Activated CD4-positive, alpha-beta memory T cell treated with anti-CD3 and anti-CD28 coated beads, Interleukin-2, amount 10 ng/mL, durations not matched to agents 7 days and 5 days (primary cell): ENCODE results near the gene TBCD. TPM values are rescaled to one million over a fixed set of nuclear protein-coding genes. Genes with fewer than 3 reads are reported as not detected.

Source experiments
- CTCF ChIA-PET: fragments of 350-600 bp; sonication (Branson Sonifier 250); formaldehyde crosslinking; loops from one replicate; lab custom pipeline; 2021; ENCODE audit warnings: antibody characterized with exemption, inconsistent platforms; lab: Charles Lee
- POLR2A ChIA-PET: fragments of 350-600 bp; sonication (Branson Sonifier 250); formaldehyde crosslinking; loops from one replicate; lab custom pipeline; 2021; ENCODE audit warnings: antibody characterized with exemption; lab: Charles Lee
- DNase-seq: peaks from one replicate; pipeline ENCODE4 v3.0.0-alpha.2; 2020
- H3K27ac Mint-ChIP-seq: one replicate; pipeline ENCODE4 v1.8.0; 2021; ENCODE audit warnings: mild to moderate bottlenecking, mixed read lengths
- H3K27me3 Mint-ChIP-seq: one replicate; pipeline ENCODE4 v1.8.0; 2021; ENCODE audit warnings: mixed read lengths
- H3K36me3 Mint-ChIP-seq: one replicate; pipeline ENCODE4 v1.8.0; 2021; ENCODE audit warnings: low read depth, mixed read lengths
- H3K4me1 Mint-ChIP-seq: one replicate; pipeline ENCODE4 v1.8.0; 2021; ENCODE audit warnings: mixed read lengths
- H3K4me3 Mint-ChIP-seq: one replicate; pipeline ENCODE4 v1.8.0; 2021; ENCODE audit warnings: mild to moderate bottlenecking, mixed read lengths
- H3K9me3 Mint-ChIP-seq: one replicate; pipeline ENCODE4 v1.8.0; 2021; ENCODE audit warnings: mixed read lengths
- total RNA-seq, 2 experiments: library from RNA; stranded (reverse); gene quantifications; one replicate each; pipeline ENCODE4 v1.2.3, GENCODE V29; 2021

TBCD gene
- total RNA-seq, 2 experiments from 2014 or later = 133 to 135 TPM

- POLR2A ChIA-PET = interaction anchor here (2.7 kb wide), 1 partner anchor 11 kb away, joined by 9 read pairs; no protein-coding TSS in a partner anchor
Measured at GRCh38 chr17:82874011-82874835, 122.4 kb downstream of the TBCD start.

DNA sequence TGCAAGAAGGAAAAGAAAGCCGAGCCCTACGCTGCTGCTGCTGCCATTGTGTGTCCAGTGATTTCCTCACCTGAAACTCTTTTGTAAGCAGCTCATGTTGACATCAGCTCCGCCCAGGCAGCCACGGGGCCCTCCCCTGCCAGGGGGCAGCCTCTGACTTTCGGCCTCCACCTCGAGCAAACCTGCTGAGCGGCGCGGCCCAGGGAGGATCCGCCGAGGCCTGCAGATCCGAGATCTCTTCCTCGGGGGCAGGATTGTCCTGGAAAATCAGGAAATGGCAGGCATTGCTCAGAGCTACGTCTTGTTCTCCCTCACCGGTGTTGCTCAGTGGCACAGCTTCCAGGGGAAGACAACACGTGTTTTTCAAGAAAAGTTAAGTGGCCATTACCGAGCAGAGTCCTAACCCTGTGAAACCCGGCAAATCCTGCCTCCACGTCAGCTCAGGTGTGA lies 123.6 kb downstream of the TBCD start:
- DNase-seq = no peak
- H3K4me3 Mint-ChIP-seq = no peak overlapping the region
- H3K9me3 Mint-ChIP-seq = no peaks in the 10 kb centered on the region
- ChIA-PET POLR2A (interaction anchor here (1.5 to 2.7 kb wide), 2 partner anchors 10 to 11 kb away, joined by 6 to 9 read pairs; no protein-coding TSS in a partner anchor), CTCF (interaction anchor here (2.0 to 2.4 kb wide), 2 partner anchors 10 to 11 kb away, joined by 7 to 14 read pairs; no protein-coding TSS in a partner anchor)
- peaks cover 29% of the 10 kb centered on the region for H3K36me3 Mint-ChIP-seq
- peaks cover 49% of the 10 kb centered on the region for H3K4me1 Mint-ChIP-seq
- H3K27ac Mint-ChIP-seq = no peak overlapping the region
- no peaks in the 10 kb centered on the region for H3K27me3 Mint-ChIP-seq

More at GRCh38 chr17:82874011-82874835, 122.4 kb downstream of the TBCD start:
- Mint-ChIP-seq H3K27me3 (no peaks in the 10 kb centered on the region), H3K9me3 (no peaks in the 10 kb centered on the region), H3K27ac (no peak overlapping the region), H3K36me3 (peaks cover 22% of the 10 kb centered on the region), H3K4me1 (peaks cover 44% of the 10 kb centered on the region), H3K4me3 (no peak overlapping the region)
- CTCF ChIA-PET = interaction anchor here (2.0 to 2.4 kb wide), 2 partner anchors 10 to 11 kb away, joined by 7 to 14 read pairs; no protein-coding TSS in a partner anchor
- no peak for DNase-seq

- Mint-ChIP-seq H3K36me3 (peaks cover 24% of the 10 kb centered on the region), H3K27me3 (no peaks in the 10 kb centered on the region)
Measured at GRCh38 chr17:82876149-82876548, 124.3 kb downstream of the TBCD start.

DNA sequence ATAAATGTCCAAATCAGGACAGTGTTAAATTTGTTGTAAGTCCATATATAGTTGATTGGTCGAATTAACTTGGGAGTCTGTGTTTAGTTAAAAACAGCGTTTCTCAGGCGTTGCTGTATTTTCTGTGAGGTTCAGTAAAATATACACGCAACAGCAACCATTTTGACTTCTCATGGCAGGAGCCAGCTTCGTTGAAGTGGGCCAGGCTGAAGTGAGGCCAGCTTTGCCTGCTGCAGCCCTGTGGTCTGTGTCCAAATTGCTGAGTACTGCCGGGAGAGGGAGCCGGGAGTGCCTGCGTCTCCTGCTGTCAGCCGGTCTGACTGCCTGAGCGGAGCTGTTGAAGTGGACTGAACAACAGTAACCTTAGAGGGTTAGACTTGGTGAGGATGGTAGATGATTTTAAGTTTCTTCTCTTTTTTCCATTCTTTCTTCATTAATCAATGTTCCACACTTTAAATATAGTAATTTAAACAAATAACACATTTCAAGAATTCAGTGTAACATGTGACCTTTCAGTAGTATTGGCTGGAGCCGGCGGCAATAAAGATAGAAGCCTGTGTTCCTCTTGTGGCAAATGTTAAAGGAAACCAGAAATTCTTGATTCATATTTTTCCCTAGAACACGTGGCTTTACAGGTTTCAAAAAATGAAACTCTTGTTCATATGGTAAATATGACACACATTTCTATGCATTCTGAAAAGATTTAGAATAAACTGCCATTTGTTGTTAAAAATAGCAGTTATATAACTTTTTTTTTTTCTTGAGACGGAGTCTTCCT lies 124.9 kb downstream of the TBCD start:
- ChIA-PET CTCF (interaction anchor here (2.0 to 2.4 kb wide), 2 partner anchors 9 to 12 kb away, joined by 7 to 14 read pairs; no protein-coding TSS in a partner anchor), POLR2A (interaction anchor here (1.5 to 2.7 kb wide), 2 partner anchors 8 to 13 kb away, joined by 6 to 9 read pairs; no protein-coding TSS in a partner anchor)
- Mint-ChIP-seq H3K36me3 (peaks cover 22% of the 10 kb centered on the region), H3K4me3 (no peak overlapping the region), H3K27me3 (no peaks in the 10 kb centered on the region), H3K4me1 (peaks cover 45% of the 10 kb centered on the region), H3K9me3 (no peaks in the 10 kb centered on the region), H3K27ac (no peak overlapping the region)
- no peak for DNase-seq

More at GRCh38 chr17:82876149-82876548, 124.3 kb downstream of the TBCD start:
- peaks cover 44% of the 10 kb centered on the region for H3K4me1 Mint-ChIP-seq
- no peak overlapping the region for H3K27ac Mint-ChIP-seq
- H3K4me3 Mint-ChIP-seq = no peak overlapping the region
- no peak for DNase-seq
- H3K9me3 Mint-ChIP-seq = no peaks in the 10 kb centered on the region
- POLR2A ChIA-PET = interaction anchor here (1.5 to 2.7 kb wide), 2 partner anchors 9 to 12 kb away, joined by 6 to 9 read pairs; no protein-coding TSS in a partner anchor
- CTCF ChIA-PET = interaction anchor here (2.0 to 2.4 kb wide), 2 partner anchors 9 to 11 kb away, joined by 7 to 14 read pairs; no protein-coding TSS in a partner anchor

- Mint-ChIP-seq H3K36me3 (peaks cover 27% of the 10 kb centered on the region), H3K27ac (no peak overlapping the region), H3K27me3 (no peaks in the 10 kb centered on the region), H3K9me3 (no peaks in the 10 kb centered on the region), H3K4me1 (peaks cover 62% of the 10 kb centered on the region), H3K4me3 (no peak overlapping the region)
- POLR2A ChIA-PET = interaction anchor here (1.6 kb wide), 1 partner anchor 14 kb away, joined by 6 read pairs; no protein-coding TSS in a partner anchor
- no peak for DNase-seq
- CTCF ChIA-PET = interaction anchor here (0.6 to 0.7 kb wide), 2 partner anchors 38 to 252 kb away, joined by 3 read pairs; no protein-coding TSS in a partner anchor
Measured at GRCh38 chr17:82878527-82878926, 126.7 kb downstream of the TBCD start.

DNA sequence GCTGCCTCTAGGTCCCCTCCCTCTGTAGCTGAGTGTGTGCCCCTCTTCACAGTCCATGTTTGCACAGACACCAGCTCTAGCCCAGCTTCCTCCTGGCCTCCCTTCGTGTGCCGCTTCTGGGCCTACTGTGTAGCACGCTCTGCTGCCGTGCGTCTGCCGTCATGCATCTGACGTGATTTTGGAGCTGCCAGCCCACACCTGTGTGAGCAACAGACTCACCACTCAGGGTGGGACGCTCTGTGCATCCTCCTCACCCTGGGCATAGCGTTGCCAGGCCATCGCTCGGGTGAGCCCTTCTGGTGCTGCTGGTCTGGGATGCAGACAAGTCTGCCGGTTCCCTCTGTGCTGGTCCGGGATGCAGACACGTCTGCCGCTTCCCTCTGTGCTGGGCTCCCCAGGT lies 127.4 kb downstream of the TBCD start:
- H3K4me1 Mint-ChIP-seq = peaks cover 69% of the 10 kb centered on the region
- no peaks in the 10 kb centered on the region for H3K9me3 Mint-ChIP-seq
- H3K4me3 Mint-ChIP-seq = no peak overlapping the region
- DNase-seq = no peak
- no peak overlapping the region for H3K27ac Mint-ChIP-seq
- POLR2A ChIA-PET = interaction anchor here (1.6 kb wide), 1 partner anchor 15 kb away, joined by 6 read pairs; no protein-coding TSS in a partner anchor
- H3K36me3 Mint-ChIP-seq = peaks cover 27% of the 10 kb centered on the region
- CTCF ChIA-PET = no interaction called here
- H3K27me3 Mint-ChIP-seq = no peaks in the 10 kb centered on the region

DNA sequence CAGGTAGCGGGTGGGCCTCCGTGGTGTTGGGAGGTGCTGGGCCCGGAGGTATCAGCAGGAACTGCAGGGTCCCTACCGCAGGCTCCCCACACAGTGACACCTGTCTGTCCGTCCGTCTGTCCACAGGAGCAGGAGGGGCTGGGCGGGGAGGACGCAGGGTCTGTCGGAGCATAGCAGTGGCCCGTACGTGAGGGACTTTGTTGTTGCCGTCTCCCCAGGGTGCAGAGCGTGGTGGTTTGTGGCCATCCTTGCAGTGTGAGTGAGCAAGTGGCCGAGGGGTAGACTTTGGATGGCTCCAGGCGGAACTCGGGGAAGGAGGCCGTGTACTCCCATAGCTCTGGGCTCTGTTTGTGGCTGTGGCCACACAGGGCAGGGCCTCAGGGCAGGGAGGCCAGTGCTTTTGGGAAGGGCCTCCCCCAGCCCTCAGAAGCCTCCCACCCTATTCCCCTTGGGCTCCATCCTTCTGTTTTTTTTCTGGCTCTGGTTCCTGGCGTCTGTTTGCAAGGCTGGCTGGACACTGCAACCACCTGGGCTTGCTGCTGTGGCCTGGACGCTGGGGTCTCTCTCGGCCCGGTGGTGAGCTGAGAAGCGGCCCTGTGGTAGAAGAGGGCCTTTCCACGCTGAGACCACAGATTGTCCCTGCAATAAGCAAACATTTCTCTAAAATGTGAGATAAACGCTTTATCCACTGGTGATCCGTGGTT lies 128.9 kb downstream of the TBCD start:
- H3K27me3 Mint-ChIP-seq = no peaks in the 10 kb centered on the region

DNA sequence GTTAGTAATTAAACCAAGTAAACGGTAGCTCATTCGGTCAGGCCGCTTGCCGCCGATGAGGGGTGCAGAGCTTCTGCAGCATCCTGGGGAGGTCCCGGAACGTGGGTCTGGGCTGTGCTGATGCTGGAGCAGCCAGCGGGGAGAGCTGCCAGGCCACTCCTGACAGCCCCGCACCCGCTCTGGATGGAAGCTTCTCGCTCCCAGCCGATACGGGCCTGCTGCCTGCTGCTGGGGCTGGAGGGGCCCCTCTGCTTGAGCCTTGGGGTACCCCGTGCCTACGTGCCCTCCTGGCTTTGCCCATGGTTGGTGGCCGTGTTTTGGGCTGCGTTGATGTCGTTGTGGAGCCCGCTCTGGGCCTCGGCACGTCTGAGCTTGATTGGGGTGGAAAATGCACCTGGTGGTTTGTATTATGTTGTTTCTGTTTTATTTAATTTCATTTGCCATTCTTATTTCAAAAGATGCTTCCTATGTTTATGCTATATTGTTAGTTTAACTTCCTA lies 129.5 kb downstream of the TBCD start:
- Mint-ChIP-seq H3K4me1 (peaks cover 83% of the 10 kb centered on the region), H3K27ac (peak overlapping the region; percentile 93), H3K9me3 (no peaks in the 10 kb centered on the region), H3K36me3 (peaks cover 31% of the 10 kb centered on the region), H3K27me3 (no peaks in the 10 kb centered on the region), H3K4me3 (no peak overlapping the region)
- no peak for DNase-seq
- CTCF ChIA-PET = interaction anchor here (3.1 kb wide), 1 partner anchor 18 kb away, joined by 12 read pairs; no protein-coding TSS in a partner anchor
- POLR2A ChIA-PET = interaction anchor here (0.8 to 5.8 kb wide), 8 partner anchors 8 to 37 kb away, joined by 3 to 48 read pairs (median 4); no protein-coding TSS in a partner anchor

More for the DNA sequence above, 128.9 kb downstream of the TBCD start:
- peaks cover 81% of the 10 kb centered on the region for H3K4me1 Mint-ChIP-seq
- H3K36me3 Mint-ChIP-seq = peaks cover 31% of the 10 kb centered on the region
- DNase-seq = no peak
- H3K4me3 Mint-ChIP-seq = no peak overlapping the region
- H3K27ac Mint-ChIP-seq = no peak overlapping the region
- ChIA-PET CTCF (interaction anchor here (3.1 kb wide), 1 partner anchor 17 kb away, joined by 12 read pairs; no protein-coding TSS in a partner anchor), POLR2A (interaction anchor here (0.8 to 5.8 kb wide), 5 partner anchors 8 to 23 kb away, joined by 3 to 48 read pairs (median 3); no protein-coding TSS in a partner anchor)
- no peaks in the 10 kb centered on the region for H3K9me3 Mint-ChIP-seq

DNA sequence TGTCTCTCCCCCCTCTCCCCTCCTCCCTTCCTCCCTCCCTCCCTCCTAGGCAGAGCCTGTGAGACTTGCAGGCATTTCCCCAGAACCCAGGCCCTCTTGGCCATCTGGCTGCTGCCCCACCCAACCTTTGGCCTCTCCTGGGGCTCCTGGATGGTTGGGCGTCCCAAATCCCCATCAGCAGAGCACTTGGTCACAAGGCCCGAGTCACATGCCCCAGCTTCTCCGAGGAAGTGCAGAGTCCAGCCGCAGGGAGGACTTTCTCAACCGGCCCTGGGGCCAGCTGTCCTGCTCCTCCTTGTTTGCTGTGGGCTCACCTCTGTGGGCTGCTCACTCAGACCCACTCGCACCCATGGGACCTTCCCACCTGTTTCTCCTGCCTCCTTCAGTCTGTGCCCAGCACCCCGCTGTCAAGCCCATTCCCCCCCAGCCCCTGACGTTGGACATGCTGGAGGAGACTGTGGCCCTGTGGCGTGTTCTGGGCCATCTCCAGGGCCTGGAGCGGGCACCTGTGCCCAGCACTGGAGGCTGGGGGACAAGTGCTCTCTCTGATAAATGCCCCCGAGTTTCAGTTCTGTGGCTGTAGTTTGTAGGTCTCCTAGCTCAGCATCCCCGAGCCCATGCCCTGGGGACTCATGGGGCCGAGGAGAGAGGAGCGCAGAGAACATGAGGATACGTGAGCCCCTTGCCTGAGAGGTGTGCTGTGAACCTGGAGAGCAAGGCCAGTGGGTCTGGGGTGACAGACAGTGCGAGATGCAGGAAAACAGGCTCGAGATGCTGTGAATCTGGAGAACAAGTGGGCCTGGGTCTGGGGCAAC lies 130.2 kb downstream of the TBCD start:
- CTCF ChIA-PET = interaction anchor here (3.1 kb wide), 1 partner anchor 19 kb away, joined by 12 read pairs; no protein-coding TSS in a partner anchor
- peaks cover 32% of the 10 kb centered on the region for H3K36me3 Mint-ChIP-seq
- H3K4me1 Mint-ChIP-seq = peaks cover 81% of the 10 kb centered on the region
- DNase-seq = no peak
- H3K4me3 Mint-ChIP-seq = peak overlapping the region; percentile 72
- H3K27ac Mint-ChIP-seq = peak overlapping the region; percentile 93
- H3K27me3 Mint-ChIP-seq = no peaks in the 10 kb centered on the region
- H3K9me3 Mint-ChIP-seq = no peaks in the 10 kb centered on the region
- POLR2A ChIA-PET = interaction anchor here (1.1 to 5.8 kb wide), 8 partner anchors 9 to 38 kb away, joined by 3 to 48 read pairs (median 4); no protein-coding TSS in a partner anchor

- H3K4me3 Mint-ChIP-seq = peak overlapping the region; percentile 72
- peak overlapping the region; percentile 93 for H3K27ac Mint-ChIP-seq
- DNase-seq = peak; percentile 88
- H3K27me3 Mint-ChIP-seq = no peaks in the 10 kb centered on the region
- H3K9me3 Mint-ChIP-seq = no peaks in the 10 kb centered on the region
- ChIA-PET POLR2A (interaction anchor here (0.6 to 5.8 kb wide), 6 partner anchors 11 to 317 kb away, joined by 3 to 48 read pairs (median 6); no protein-coding TSS in a partner anchor), CTCF (interaction anchor here (0.6 to 3.1 kb wide), 2 partner anchors 19 to 48 kb away, joined by 3 to 12 read pairs; no protein-coding TSS in a partner anchor)
- peaks cover 35% of the 10 kb centered on the region for H3K36me3 Mint-ChIP-seq
- peaks cover 83% of the 10 kb centered on the region for H3K4me1 Mint-ChIP-seq
Measured at GRCh38 chr17:82882715-82883418, 131.0 kb downstream of the TBCD start.
